A673 (cell line): Measurements from ENCODE around the gene ANKS1B. TPM values are rescaled to one million over a fixed set of nuclear protein-coding genes. Genes with fewer than 3 reads are reported as not detected.

Experiments used
- BruUV-seq: library from RNA; stranded (reverse); fragments of 400-500 nt; replicated peaks from 2 replicates; lab custom pipeline; 2021; lab: Mats Ljungman, UMichigan
- CTCF ChIA-PET: fragments of 300-600 bp; sonication (Branson Sonifier 250); formaldehyde crosslinking; loops from one replicate; lab custom pipeline; 2022; ENCODE audit warnings: antibody characterized with exemption; lab: Charles Lee
- POLR2A ChIA-PET: fragments of 300-600 bp; sonication (Branson Sonifier 250); formaldehyde crosslinking; loops from one replicate; lab custom pipeline; 2022; ENCODE audit warnings: antibody characterized with exemption; ENCODE audit not compliant: low non-redundant PET; lab: Charles Lee
- DNase-seq: peaks from one replicate; pipeline ENCODE4 v3.0.0-alpha.2; 2015; ENCODE audit warnings: low spot score
- H3K27ac ChIP-seq: fragments of 200-600 bp; sonication (generic); 2 replicates; pipeline ENCODE4 v1.5.1; 2016; ENCODE audit warnings: mixed run types, low read depth, mild to moderate bottlenecking, mixed read lengths, antibody characterized with exemption, low read length; ENCODE audit not compliant: poor library complexity, severe bottlenecking
- H3K27me3 ChIP-seq: fragments of 200-600 bp; sonication (generic); replicated peaks from 2 replicates; pipeline ENCODE4 v1.6.1; 2017; ENCODE audit warnings: mixed run types, low read depth, mild to moderate bottlenecking, mixed read lengths, antibody characterized with exemption, low read length; ENCODE audit not compliant: insufficient read depth, poor library complexity
- H3K36me3 ChIP-seq: fragments of 200-600 bp; sonication (generic); 2 replicates; pipeline ENCODE4 v1.6.1; 2016; ENCODE audit warnings: mixed run types, mild to moderate bottlenecking, mixed read lengths, antibody characterized with exemption, low read length; ENCODE audit not compliant: insufficient read depth, poor library complexity, severe bottlenecking
- H3K4me1 ChIP-seq: fragments of 200-600 bp; sonication (generic); 2 replicates; pipeline ENCODE4 v1.6.1; 2017; ENCODE audit warnings: mixed run types, mild to moderate bottlenecking, mixed read lengths, antibody characterized with exemption, low read length; ENCODE audit not compliant: insufficient read depth, poor library complexity, severe bottlenecking
- H3K4me3 ChIP-seq: fragments of 200-600 bp; sonication (generic); 2 replicates; pipeline ENCODE4 v1.5.1; 2016; ENCODE audit warnings: low read depth, mixed run types, mild to moderate bottlenecking, mixed read lengths, low read length; ENCODE audit not compliant: poor library complexity, severe bottlenecking
- H3K9me3 ChIP-seq: fragments of 200-600 bp; sonication (generic); 2 replicates; pipeline ENCODE4 v1.6.1; 2016; ENCODE audit warnings: mixed run types, low read depth, mild to moderate bottlenecking, mixed read lengths, antibody characterized with exemption, low read length; ENCODE audit not compliant: poor library complexity, severe bottlenecking
- EZH2 ChIP-seq: fragments of 200-600 bp; sonication (generic); IDR thresholded peaks from 2 replicates; pipeline ENCODE4 v1.6.1; 2017; ENCODE audit warnings: borderline replicate concordance, low read depth, mild to moderate bottlenecking, mixed read lengths, antibody characterized with exemption, low read length; ENCODE audit not compliant: poor library complexity, severe bottlenecking
- intact Hi-C: fragments of 100-400 bp; cut with micrococcal nuclease; formaldehyde crosslinking; loops from one replicate; pipeline ENCODE4 v1.10.0; 2022; ENCODE audit not compliant: unreplicated experiment
- total RNA-seq: library from RNA; stranded (reverse); gene quantifications from 2 replicates; pipeline ENCODE4 v1.2.3, GENCODE V29; 2021
- TF ChIP-seq, protein P1 (sequence below): fragments of 300-800, 200-600 bp; sonication (generic); conservative IDR thresholded peaks from 2 replicates; pipeline ENCODE4 v1.5.1; 2017; ENCODE audit warnings: low read depth, mild to moderate bottlenecking, antibody characterized with exemption, low read length, moderate library complexity, mixed read lengths

The ANKS1B gene
- total RNA-seq, 1 experiment from 2014 or later, result 0.99 TPM

DNA sequence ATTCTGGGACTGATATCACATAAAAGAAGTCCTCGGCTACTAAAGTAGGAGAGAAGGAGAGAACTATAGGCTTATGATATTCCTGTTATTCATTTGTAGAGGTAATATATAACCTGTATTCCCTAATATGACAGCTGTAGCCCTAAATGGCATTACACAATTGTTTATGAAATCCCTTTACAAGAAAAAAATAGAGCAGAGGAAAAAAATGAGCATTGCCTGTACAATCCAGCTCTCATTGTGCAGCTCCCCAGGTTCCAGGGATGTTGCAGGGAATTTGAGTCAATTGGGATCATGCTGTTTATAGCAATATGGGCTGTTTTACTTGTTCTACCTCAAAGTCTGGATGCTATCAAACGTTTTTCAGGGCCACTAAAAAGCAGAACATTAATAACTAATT is 1166.5 kb downstream of the ANKS1B start:
- BruUV-seq, result no TSS peak
- ChIA-PET CTCF (interaction anchor here (0.6 kb wide), 1 partner anchor 76 kb away, joined by 5 read pairs; no protein-coding TSS in a partner anchor), POLR2A (interaction anchor here (0.9 kb wide), 1 partner anchor 24 kb away, joined by 3 read pairs; no protein-coding TSS in a partner anchor)
- no peak for DNase-seq
- TF ChIP-seq EZH2, result no peak
- TF ChIP-seq, protein P1, sequence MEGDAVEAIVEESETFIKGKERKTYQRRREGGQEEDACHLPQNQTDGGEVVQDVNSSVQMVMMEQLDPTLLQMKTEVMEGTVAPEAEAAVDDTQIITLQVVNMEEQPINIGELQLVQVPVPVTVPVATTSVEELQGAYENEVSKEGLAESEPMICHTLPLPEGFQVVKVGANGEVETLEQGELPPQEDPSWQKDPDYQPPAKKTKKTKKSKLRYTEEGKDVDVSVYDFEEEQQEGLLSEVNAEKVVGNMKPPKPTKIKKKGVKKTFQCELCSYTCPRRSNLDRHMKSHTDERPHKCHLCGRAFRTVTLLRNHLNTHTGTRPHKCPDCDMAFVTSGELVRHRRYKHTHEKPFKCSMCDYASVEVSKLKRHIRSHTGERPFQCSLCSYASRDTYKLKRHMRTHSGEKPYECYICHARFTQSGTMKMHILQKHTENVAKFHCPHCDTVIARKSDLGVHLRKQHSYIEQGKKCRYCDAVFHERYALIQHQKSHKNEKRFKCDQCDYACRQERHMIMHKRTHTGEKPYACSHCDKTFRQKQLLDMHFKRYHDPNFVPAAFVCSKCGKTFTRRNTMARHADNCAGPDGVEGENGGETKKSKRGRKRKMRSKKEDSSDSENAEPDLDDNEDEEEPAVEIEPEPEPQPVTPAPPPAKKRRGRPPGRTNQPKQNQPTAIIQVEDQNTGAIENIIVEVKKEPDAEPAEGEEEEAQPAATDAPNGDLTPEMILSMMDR, result no peak
- Histone ChIP-seq H3K4me1 (peaks cover 51% of the 10 kb centered on the region), H3K4me3 (no peak overlapping the region), H3K27ac (no peak overlapping the region), H3K36me3 (no peaks in the 10 kb centered on the region), H3K9me3 (no peaks in the 10 kb centered on the region), H3K27me3 (no peaks in the 10 kb centered on the region)
- intact Hi-C loops, result no loop called here

DNA sequence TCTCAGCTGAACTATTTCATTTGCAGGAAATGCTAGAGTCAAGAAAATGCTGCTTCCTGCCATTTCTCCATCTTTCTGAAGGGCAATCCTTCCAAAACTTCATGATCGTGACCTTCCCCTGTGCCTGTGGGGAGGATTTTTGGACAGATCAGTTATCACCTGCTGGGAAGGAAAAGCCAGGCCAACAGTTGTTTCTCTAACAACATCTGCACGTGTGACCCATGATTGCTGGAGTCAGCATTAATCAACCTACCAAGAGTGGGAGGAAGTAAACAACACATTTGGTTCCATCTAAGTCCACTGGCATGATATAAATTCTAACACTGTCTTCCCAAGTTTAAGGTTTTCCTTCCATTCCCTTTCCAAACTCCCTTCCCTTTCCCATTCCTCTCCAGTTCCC is 1167.0 kb downstream of the ANKS1B start:
- intact Hi-C loops, result no loop called here
- Histone ChIP-seq H3K36me3 (no peaks in the 10 kb centered on the region), H3K4me1 (peaks cover 51% of the 10 kb centered on the region), H3K9me3 (no peaks in the 10 kb centered on the region), H3K27ac (no peak overlapping the region), H3K4me3 (no peak overlapping the region), H3K27me3 (no peaks in the 10 kb centered on the region)
- DNase-seq, result no peak
- ChIA-PET POLR2A (no interaction called here), CTCF (interaction anchor here (0.6 kb wide), 1 partner anchor 76 kb away, joined by 5 read pairs; no protein-coding TSS in a partner anchor)
- BruUV-seq, result no TSS peak
- TF ChIP-seq, protein P1, result no peak
- TF ChIP-seq EZH2, result no peak

GRCh38 chr12:98816720-98817119 is 1168.0 kb downstream of the ANKS1B start:
- Histone ChIP-seq H3K4me1 (peaks cover 51% of the 10 kb centered on the region), H3K4me3 (no peak overlapping the region), H3K27ac (no peak overlapping the region), H3K27me3 (no peaks in the 10 kb centered on the region), H3K36me3 (no peaks in the 10 kb centered on the region), H3K9me3 (no peaks in the 10 kb centered on the region)
- BruUV-seq, result no TSS peak
- intact Hi-C loops, result no loop called here
- TF ChIP-seq EZH2, result no peak
- TF ChIP-seq, protein P1, result no peak
- ChIA-PET POLR2A (no interaction called here), CTCF (no interaction called here)
- DNase-seq, result no peak
